ENCODE data around the gene TMEM252.
A peak's percentile ranks its signal among the peaks of the same experiment; 100 is the strongest.

The TMEM252 gene

GRCh38 chr9:68541568-68541967, 885 bp upstream of the TMEM252 start:
- DNase-seq: no peak

GRCh38 chr9:68538200-68538599, 2.5 kb downstream of the TMEM252 start:
- DNase-seq: no peak

- no peak for DNase-seq
Measured at GRCh38 chr9:68537616-68537880, 3.1 kb downstream of the TMEM252 start.

GRCh38 chr9:68536876-68537615, 3.6 kb downstream of the TMEM252 start:
- no peak for DNase-seq

GRCh38 chr9:68533678-68534077, 7.0 kb downstream of the TMEM252 start:
- no peak for DNase-seq

GRCh38 chr9:68532131-68532530, 8.6 kb downstream of the TMEM252 start:
- DNase-seq: peak; percentile 46 to 60

GRCh38 chr9:68530618-68531017, 10.1 kb downstream of the TMEM252 start:
- DNase-seq: peak; percentile 38 to 62

- no peak for DNase-seq
Measured at GRCh38 chr9:68523367-68523936, 17.2 kb downstream of the TMEM252 start.

- no peak for DNase-seq
Measured at GRCh38 chr9:68522954-68523353, 17.7 kb downstream of the TMEM252 start.

GRCh38 chr9:68522131-68522530, 18.6 kb downstream of the TMEM252 start:
- DNase-seq: peak; percentile 73 to 83

GRCh38 chr9:68515326-68516017, 25.2 kb downstream of the TMEM252 start:
- DNase-seq: peak; percentile 18 to 47

- DNase-seq: no peak
Measured at GRCh38 chr9:68513981-68514380, 26.7 kb downstream of the TMEM252 start.

- DNase-seq: no peak
Measured at GRCh38 chr9:68513385-68513784, 27.3 kb downstream of the TMEM252 start.

- DNase-seq: no peak
Measured at GRCh38 chr9:68509689-68510088, 31.0 kb downstream of the TMEM252 start.

GRCh38 chr9:68508547-68508946, 32.1 kb downstream of the TMEM252 start:
- no peak for DNase-seq

GRCh38 chr9:68507806-68508145, 32.9 kb downstream of the TMEM252 start:
- no peak for DNase-seq

- DNase-seq: peak; percentile 9 to 27
Measured at GRCh38 chr9:68507130-68507805, 33.4 kb downstream of the TMEM252 start.

- DNase-seq: no peak
Measured at GRCh38 chr9:68506551-68506950, 34.1 kb downstream of the TMEM252 start.

- peak; percentile 78 to 79 for DNase-seq
Measured at GRCh38 chr9:68505681-68506409, 34.8 kb downstream of the TMEM252 start.

GRCh38 chr9:68502279-68502678, 38.4 kb downstream of the TMEM252 start:
- no peak for DNase-seq

GRCh38 chr9:68500457-68501381, 40.0 kb downstream of the TMEM252 start:
- DNase-seq: peak in 1 of 2 donors; percentile 23

GRCh38 chr9:68498816-68499215, 41.9 kb downstream of the TMEM252 start:
- DNase-seq: no peak

Data from inflammatory macrophage (primary cell).